GM12872 (cell line): ENCODE measurements around the gene VPS26A.

Experiments
- CTCF ChIP-seq: IDR thresholded peaks from 3 replicates; pipeline ENCODE4 v1.5.1; 2011; ENCODE audit warnings: low read depth, mild to moderate bottlenecking, low read length, moderate library complexity; ENCODE audit not compliant: insufficient read depth

VPS26A gene

GRCh38 chr10:69123747-69124562, at the start of gene VPS26A:
TSS of gene VPS26A (plus strand) at chr10:69124178. CDS start at chr10:69124278, 100 bp downstream.
- peak; percentile 63 for TF ChIP-seq CTCF

GRCh38 chr10:69074532-69074931, 49.4 kb upstream of the VPS26A start:
- TF ChIP-seq CTCF: no peak

- TF ChIP-seq CTCF: no peak
Observed at GRCh38 chr10:69075431-69075830, 48.5 kb upstream of the VPS26A start.

GRCh38 chr10:69078311-69078710, 45.7 kb upstream of the VPS26A start:
- TF ChIP-seq CTCF: no peak

GRCh38 chr10:69080226-69080625, 43.8 kb upstream of the VPS26A start:
- TF ChIP-seq CTCF: no peak

DNA sequence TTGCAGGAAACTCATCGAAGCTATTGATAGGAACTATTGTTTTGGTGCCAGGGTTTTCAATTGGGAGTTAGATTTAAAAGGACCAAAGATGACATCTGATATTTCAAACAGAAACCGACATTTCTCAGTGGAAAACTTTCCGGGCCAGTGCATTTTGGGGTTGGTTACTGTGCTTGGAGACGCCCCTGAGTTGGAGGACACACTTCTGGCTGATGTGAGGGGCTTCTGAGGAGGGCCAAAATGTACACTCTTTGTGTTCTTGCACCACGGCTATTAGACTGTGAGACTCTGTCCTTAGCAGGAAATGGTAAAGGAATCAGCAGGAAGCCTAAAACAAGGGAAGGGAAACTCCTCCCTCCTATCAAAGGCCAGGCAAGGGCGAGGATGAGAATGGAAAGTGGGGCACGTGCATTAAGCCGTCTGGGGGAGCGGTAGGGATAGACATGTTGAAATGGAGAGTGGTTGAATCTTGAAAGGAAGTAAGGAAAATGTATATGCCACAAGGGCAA, 37.9 kb upstream of the VPS26A start:
- no peak for TF ChIP-seq CTCF

- no peak for TF ChIP-seq CTCF
Observed at GRCh38 chr10:69087590-69088470, 36.1 kb upstream of the VPS26A start, which contains the start of gene SRGN. TSS of gene SRGN (plus strand) at chr10:69088103. CDS start at chr10:69088158, 55 bp downstream.
